ENCODE data around the gene MAP2K3. TPM values are rescaled to one million over a fixed set of nuclear protein-coding genes. Genes with fewer than 3 reads are reported as not detected.

Gene MAP2K3
- total and polyA plus RNA-seq, 2 of the 4 experiments (the other 2 are of a cell fraction), result 23.5 to 82.2 TPM

DNA sequence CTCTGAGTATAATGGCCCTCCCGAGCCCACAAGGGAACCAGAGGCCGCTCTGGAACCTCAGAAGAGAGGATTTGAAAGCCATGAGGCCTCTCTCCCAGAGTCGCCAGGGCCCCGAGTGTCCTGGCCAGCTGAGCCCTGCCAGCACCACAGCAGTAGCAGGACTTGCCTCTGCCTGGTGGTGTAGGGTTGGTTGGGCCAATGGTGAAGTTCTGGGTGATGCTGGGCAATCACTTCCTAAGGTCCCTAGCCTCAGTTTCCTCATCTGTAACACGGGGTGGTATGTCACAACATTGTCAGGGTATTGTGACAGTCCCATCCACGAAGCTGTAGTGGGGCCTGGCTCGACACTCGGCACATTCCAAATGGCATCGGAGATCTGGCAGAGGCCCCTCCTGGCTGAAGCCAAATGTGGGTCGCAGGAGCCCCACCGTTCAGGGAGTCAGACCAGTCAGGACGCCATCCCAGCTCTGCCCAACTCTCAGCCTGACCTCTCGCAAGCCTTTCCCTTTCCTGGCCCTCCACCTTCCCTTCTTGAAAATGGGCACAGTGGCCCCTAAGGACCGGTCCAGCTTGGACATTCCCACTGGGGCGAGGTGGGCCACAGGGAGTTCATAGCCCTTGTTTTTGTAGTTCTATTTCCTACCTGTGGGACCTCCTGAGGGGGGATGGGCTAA is 33.0 kb upstream of the MAP2K3 start:
- BruUV-seq (replicated peaks), result no TSS peak

More for the DNA sequence above, 33.0 kb upstream of the MAP2K3 start:
- WGBS, 2 experiments (ENCODE audit: extremely low coverage in 2 of 2, insufficient read length in 1 of 2), result 90% methylated on average over 5 of the region's 15 CpGs; no CpG with 5 or more reads in 1 of the 2 experiments
- Histone ChIP-seq H4K91ac (ENCODE audit: insufficient read depth, low read depth, low read length) (no peak overlapping the region), H3K27me3 (ENCODE audit: control insufficient read depth, insufficient read depth, low read length) (no peaks in the 10 kb centered on the region), H2AFZ (replicated peaks; ENCODE audit: low read length, poor library complexity) (no peak overlapping the region), H2BK15ac (ENCODE audit: low read depth, low read length) (no peak overlapping the region), H3K4ac (ENCODE audit: low read depth, low read length) (no peak overlapping the region), H3K14ac (replicated peaks; ENCODE audit: low read depth, low read length) (no peak overlapping the region), H4K8ac (ENCODE audit: low read depth in 2 of 2, low read length in 2 of 2) (no peak overlapping the region), H3K9me1 (ENCODE audit: insufficient read depth, low read length) (no peaks in the 10 kb centered on the region; the same call in 1 of the 2 replicates), H3K23ac (ENCODE audit: low read depth, low read length) (0 out of 2 replicates have a peak overlapping the region, but pooled peaks have one; percentile 61), H3K9ac (ENCODE audit: low read depth, low read length) (no peak overlapping the region), H3K4me3 (ENCODE audit: insufficient read depth, low read depth, low read length) (no peak overlapping the region), H2BK5ac (ENCODE audit: low read depth, low read length, poor library complexity, severe bottlenecking) (no peak overlapping the region), H2AK5ac (ENCODE audit: low read depth, low read length) (peak overlapping the region; percentile 24; the same call in 1 of the 2 replicates), H3K9me3 (ENCODE audit: control insufficient read depth, insufficient read depth, low read length) (no peaks in the 10 kb centered on the region), H3K56ac (ENCODE audit: extremely low read depth, insufficient read depth, low read length) (no peak overlapping the region), H3K36me3 (ENCODE audit: control insufficient read depth, insufficient read depth, low read length) (no peaks in the 10 kb centered on the region), H4K5ac (ENCODE audit: low read depth, low read length) (no peak overlapping the region), H3K4me2 (ENCODE audit: low read depth, low read length) (peak overlapping the region; percentile 27; the same call in 1 of the 2 replicates), H3K18ac (ENCODE audit: low read depth, low read length) (no peak overlapping the region), H3K79me1 (ENCODE audit: low read depth in 1 of 2, low read length in 2 of 2) (peaks cover 4 to 17% of the 10 kb centered on the region in 2 experiments), H3K4me1 (ENCODE audit: control insufficient read depth, insufficient read depth, low read length) (peaks cover 6% of the 10 kb centered on the region), H2BK120ac (ENCODE audit: low read depth, low read length) (no peak overlapping the region), H4K20me1 (ENCODE audit: insufficient read depth, low read length) (peaks cover 11% of the 10 kb centered on the region; the same call in 1 of the 2 replicates), H3K27ac (ENCODE audit: insufficient read depth, low read length) (no peak overlapping the region), H2AK9ac (replicated peaks; ENCODE audit: low read depth, low read length, poor library complexity) (peak overlapping the region; percentile 73), H2BK20ac (ENCODE audit: low read depth, low read length) (no peak overlapping the region)
- DNase-seq, result no peak
- dilution Hi-C loops (cut with HindIII; ENCODE audit: low sequenced_read_pairs, unreplicated experiment), result no loop called here
- intact Hi-C loops (cut with micrococcal nuclease), result loop anchor here (5.0 kb wide), 1 partner anchor 124 kb away; the partner anchor contains the start of gene DHRS7B
- no peak for ATAC-seq (ENCODE audit: low read depth)
- ChIA-PET POLR2A (ENCODE audit: unreplicated experiment) (interaction anchor here (0.7 kb wide), 1 partner anchor 10 kb away, joined by 7 read pairs; no protein-coding TSS in a partner anchor), CTCF (no interaction called here)
- in situ Hi-C loops (cut with MboI; ENCODE audit: low sequenced_read_pairs), result no loop called here
- TF ChIP-seq, protein P1, sequence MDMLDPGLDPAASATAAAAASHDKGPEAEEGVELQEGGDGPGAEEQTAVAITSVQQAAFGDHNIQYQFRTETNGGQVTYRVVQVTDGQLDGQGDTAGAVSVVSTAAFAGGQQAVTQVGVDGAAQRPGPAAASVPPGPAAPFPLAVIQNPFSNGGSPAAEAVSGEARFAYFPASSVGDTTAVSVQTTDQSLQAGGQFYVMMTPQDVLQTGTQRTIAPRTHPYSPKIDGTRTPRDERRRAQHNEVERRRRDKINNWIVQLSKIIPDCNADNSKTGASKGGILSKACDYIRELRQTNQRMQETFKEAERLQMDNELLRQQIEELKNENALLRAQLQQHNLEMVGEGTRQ (IDR thresholded peaks at IDR 0.05; ENCODE audit: low read depth, low read length), result no peak
- TF ChIP-seq CEBPB (IDR thresholded peaks at IDR 0.05; ENCODE audit: low read depth, low read length) (peak; percentile 24; the same call in 1 of the 2 replicates), NFE2L2 (IDR thresholded peaks at IDR 0.05; ENCODE audit: low read depth, low read length) (no peak), BHLHE40 (IDR thresholded peaks at IDR 0.05; ENCODE audit: low read depth, low read length) (no peak)
